Superior temporal gyrus (tissue), 1 donor: ENCODE results near the gene LCN10.
"Not testable (repeated sequence)": the region's sequence is repeated elsewhere in the genome, so short reads cannot be mapped to it uniquely, and the experiment has no call there.

Experiments used
- DNase-seq: peaks from one replicate; pipeline ENCODE4 v3.0.0-alpha.2; 2016; ENCODE audit errors: extremely low spot score

Gene LCN10

GRCh38 chr9:136742591-136743391 lies at the start of gene LCN10:
TSS of gene LCN10 (minus strand) at chr9:136742940. CDS start at chr9:136742903, 37 bp downstream.
- no peak for DNase-seq

GRCh38 chr9:136791516-136792276 lies 49.0 kb upstream of the LCN10 start:
- no peak for DNase-seq

- DNase-seq: peak; percentile 97
Measured at GRCh38 chr9:136790640-136791515, 48.1 kb upstream of the LCN10 start, which contains the start of gene TMEM141. TSS of gene TMEM141 (plus strand) at chr9:136791344. CDS start at chr9:136791371, 27 bp downstream.

- DNase-seq: no peak
Measured at GRCh38 chr9:136789523-136789937, 46.8 kb upstream of the LCN10 start.

- not testable (repeated sequence) for DNase-seq
Measured at GRCh38 chr9:136788644-136789522, 46.1 kb upstream of the LCN10 start.

- peak; percentile 95 for DNase-seq
Measured at GRCh38 chr9:136787690-136788400, 45.1 kb upstream of the LCN10 start.

- DNase-seq: peak; percentile 56
Measured at GRCh38 chr9:136786983-136787382, 44.2 kb upstream of the LCN10 start.

GRCh38 chr9:136786451-136786850 lies 43.7 kb upstream of the LCN10 start:
- peak; percentile 84 for DNase-seq

- DNase-seq: not testable (repeated sequence)
Measured at GRCh38 chr9:136785565-136786355, 43.0 kb upstream of the LCN10 start.

- no peak for DNase-seq
Measured at GRCh38 chr9:136784997-136785361, 42.2 kb upstream of the LCN10 start.

- DNase-seq: peak; percentile 76
Measured at GRCh38 chr9:136784249-136784996, 41.7 kb upstream of the LCN10 start.

- no peak for DNase-seq
Measured at GRCh38 chr9:136782452-136782851, 39.7 kb upstream of the LCN10 start.

- no peak for DNase-seq
Measured at GRCh38 chr9:136779808-136780207, 37.1 kb upstream of the LCN10 start.

- no peak for DNase-seq
Measured at GRCh38 chr9:136777359-136777758, 34.6 kb upstream of the LCN10 start.

GRCh38 chr9:136776947-136777346 lies 34.2 kb upstream of the LCN10 start:
- no peak for DNase-seq

- no peak for DNase-seq
Measured at GRCh38 chr9:136775191-136775590, 32.5 kb upstream of the LCN10 start.

- no peak for DNase-seq
Measured at GRCh38 chr9:136774416-136775045, 31.8 kb upstream of the LCN10 start.

- DNase-seq: no peak
Measured at GRCh38 chr9:136773386-136774044, 30.8 kb upstream of the LCN10 start.
